GM18870 (cell line): ENCODE measurements around the gene DHCR24.

Experiments used
- ATAC-seq: cut with Tn5 transposase; IDR thresholded peaks from one replicate; pipeline ENCODE4 v1.9.1; 2021; ENCODE audit warnings: moderate library complexity; ENCODE audit not compliant: unreplicated experiment

The DHCR24 gene

DNA sequence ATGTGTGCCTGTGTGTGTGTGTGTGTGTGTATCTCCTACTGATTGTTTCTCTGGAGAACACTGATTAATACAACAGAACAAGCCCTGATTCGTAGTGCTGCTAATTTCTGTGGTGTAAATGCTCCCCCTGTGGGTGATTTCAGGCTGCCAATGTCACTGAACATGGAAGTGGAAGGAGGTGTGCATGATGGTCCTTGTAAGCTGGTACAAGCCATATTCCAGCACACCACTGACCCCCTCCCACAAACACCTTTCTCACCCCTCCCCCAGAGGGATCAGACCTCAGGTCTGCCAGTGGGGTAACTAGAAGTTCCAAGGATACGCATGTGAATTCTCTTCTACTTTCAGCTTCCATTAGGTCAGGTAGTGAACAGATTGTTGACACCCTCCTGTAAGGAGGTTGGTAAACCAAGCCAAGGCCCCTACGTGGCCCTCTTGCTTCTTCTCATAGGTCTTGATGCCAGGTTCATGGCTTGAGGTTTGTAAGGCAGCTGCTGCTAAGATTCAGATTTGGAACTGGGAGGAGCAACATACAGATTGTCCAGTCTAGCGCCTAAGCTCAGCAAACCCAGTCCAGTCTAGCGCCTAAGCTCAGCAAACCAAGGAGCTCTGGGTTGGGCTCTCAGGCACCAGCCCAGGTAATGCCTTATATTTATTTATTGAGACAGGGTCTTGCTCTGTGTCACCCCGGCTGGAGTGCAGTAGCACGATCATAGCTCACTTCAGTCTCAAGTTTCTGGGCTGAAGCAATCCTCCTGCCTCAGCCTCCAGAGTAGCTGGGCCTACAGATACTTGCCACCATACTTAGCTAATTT, 38.7 kb downstream of the DHCR24 start:
- no peak for ATAC-seq

- no peak for ATAC-seq
These were observed 40.2 kb downstream of the DHCR24 start for GRCh38 chr1:54846716-54847284.

DNA sequence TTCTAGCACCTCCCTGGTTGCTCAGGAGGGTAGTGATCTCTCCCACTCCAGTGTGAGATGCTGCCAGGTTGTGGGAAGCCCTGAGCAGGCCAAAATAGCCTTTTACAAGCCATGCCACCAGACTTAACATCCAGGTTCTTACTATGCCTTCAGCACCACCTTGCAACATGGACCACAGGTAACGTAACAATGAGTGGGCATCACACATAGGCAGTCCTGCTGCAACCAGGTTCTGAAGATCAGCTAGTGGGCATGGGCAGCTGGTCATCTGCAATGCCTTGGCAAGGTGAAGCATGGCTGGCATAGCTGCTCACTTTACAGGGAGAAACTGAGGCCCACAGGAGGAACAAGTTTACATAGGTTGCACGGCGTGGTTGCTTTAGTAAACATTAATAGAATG, 40.7 kb downstream of the DHCR24 start:
- no peak for ATAC-seq

- ATAC-seq, result no peak
These were observed 41.2 kb downstream of the DHCR24 start for GRCh38 chr1:54845772-54846171.

DNA sequence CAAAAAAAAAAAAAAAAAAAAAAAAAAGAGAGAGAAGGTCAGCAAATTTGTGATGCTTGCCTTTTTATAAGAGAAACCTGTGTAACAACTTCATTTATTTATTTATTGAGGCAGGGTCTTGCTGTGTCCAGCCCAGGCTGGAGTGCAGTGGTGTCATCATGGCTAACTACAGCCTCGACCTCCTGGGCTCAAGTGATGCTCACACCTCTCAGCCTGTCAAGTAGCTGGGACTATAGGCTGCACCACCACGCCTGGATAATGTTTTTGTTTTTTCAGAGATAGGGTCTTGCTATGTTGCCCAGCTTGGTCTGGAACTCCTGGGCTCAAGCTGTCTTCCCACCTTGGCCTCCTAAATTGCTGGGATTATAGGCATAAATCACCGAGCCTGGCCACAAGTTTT, 42.4 kb downstream of the DHCR24 start:
- ATAC-seq, result no peak

DNA sequence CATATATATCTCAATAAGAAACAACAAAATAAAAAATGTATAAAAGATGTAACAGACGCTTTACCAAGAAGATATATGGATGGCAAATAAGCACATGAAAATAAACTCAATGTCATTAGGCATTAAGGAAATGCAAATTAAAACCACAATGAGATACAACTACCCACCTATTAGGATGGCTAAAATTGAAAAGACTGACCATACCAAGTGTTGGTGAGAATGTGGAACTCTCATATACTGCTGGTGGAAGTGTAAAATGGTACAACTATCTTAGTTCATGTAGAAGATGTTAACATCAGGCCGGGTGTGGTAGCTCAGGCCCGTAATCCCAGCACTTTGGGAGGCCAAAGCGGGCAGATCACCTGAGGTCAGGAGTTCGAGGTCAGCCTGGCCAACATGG, 43.5 kb downstream of the DHCR24 start:
- ATAC-seq, result no peak

DNA sequence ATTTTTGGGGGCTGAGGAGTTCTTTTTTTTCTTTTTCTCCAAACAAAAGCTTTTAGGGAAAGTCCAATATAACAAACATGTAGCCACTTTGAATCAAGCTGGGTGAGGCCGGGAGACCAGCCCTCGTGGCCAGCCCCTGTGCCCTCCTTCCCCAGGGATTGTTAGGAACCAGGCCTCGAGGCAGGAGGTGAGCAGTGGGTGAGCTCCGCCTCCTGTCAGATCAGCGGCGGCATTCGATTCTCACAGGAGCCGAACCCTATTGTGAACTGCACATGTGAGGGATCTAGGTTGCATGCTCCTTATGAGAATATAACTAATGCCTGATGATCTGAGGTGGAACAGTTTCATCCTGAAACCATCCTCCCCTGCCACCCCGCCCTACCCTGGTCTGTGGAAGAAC, 44.0 kb downstream of the DHCR24 start:
- no peak for ATAC-seq

GRCh38 chr1:54842206-54842915, 44.6 kb downstream of the DHCR24 start:
- no peak for ATAC-seq

- ATAC-seq, result no peak
These were observed 47.2 kb downstream of the DHCR24 start for GRCh38 chr1:54839824-54840223.

DNA sequence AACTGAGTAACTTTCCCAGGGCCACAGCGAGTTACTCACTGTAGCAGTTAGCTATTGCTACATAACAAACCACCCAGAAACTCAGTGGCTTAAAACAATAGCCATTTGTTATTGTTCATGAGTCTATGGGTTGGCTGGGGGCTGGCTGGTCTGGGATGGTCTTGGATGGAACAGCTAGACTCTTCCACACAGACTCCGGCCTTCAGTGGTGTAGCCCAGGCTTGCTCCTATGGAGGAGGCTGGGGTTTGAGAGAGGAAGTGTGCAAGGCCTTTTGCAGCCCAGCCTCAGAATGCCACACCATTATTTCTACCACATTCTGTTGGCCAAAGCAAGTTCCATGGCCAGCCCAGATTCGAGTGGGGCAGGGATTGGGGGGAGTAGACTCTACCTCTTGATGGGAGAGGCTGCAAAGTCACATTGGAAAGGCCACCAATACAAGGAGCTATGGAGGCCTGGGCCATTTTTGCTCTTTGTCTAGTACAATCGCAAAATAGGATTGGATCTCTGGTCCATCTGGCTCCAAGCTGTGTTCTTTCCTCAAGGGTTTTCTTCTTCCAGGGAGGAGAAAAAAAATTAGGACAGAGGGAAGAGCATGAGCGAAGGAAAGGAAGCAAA, 48.3 kb downstream of the DHCR24 start:
- ATAC-seq, result no peak

- ATAC-seq, result no peak
These were observed 49.8 kb downstream of the DHCR24 start for GRCh38 chr1:54837002-54837853.

- ATAC-seq, result no peak
These were observed 50.4 kb downstream of the DHCR24 start for GRCh38 chr1:54836594-54836993.

- no peak for ATAC-seq
These were observed 51.0 kb downstream of the DHCR24 start for GRCh38 chr1:54835970-54836369.

DNA sequence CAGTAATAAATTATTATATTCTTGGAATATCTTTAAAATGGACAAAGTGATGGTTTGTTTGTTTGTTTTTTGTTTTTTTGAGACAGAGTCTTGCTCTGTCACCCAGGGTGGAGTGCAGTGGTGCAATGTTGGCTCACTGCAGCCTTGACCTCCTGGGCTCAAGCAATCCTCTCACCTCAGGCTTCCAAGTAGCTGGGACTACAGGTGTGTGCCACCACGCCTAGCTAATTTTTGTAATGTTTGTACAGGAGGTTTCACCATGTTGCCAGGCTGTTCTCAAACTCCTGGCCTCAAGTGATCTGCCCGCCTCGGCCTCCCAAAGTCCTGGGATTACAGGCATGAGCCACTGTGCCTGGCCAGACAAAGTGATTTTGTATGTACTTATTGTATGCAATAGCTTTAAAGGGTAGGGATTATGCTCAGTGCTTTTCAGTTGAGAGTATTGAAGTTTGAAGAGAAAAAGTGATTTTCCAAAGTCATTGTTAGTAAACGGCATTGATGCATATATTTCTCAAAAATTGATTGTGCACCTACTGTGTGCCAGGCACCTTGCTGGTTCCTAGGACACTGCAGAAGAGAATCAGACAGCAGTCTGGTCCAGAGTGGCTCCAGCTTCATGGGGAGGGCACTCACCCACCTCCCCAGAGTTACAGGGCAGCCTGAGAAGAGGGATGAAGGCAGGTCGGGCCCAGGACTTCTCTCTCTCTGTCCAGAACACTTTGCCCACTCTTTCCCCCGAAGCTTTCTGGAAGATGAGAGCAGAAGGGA, 51.7 kb downstream of the DHCR24 start:
- no peak for ATAC-seq

GRCh38 chr1:54834007-54834541, 52.9 kb downstream of the DHCR24 start:
- no peak for ATAC-seq

DNA sequence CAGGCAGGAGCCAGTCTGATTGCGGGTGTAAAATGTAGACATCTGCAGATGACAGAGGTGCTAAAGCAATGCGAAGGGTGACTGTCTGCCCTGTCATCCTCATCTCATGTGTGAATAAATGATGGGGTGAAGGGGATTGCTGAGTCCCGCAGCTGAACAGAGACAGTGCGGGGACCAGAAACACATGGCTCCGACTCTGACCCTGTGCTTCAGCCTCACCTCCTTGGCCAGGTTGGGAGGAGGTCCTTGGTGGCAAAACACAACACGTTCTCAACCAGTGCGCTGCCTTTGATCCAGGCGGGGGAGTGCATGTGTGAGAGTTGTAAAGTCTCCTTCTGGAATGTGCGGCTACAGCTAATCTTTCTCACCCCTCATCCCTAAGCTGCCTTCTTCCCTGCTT, 53.9 kb downstream of the DHCR24 start:
- no peak for ATAC-seq

DNA sequence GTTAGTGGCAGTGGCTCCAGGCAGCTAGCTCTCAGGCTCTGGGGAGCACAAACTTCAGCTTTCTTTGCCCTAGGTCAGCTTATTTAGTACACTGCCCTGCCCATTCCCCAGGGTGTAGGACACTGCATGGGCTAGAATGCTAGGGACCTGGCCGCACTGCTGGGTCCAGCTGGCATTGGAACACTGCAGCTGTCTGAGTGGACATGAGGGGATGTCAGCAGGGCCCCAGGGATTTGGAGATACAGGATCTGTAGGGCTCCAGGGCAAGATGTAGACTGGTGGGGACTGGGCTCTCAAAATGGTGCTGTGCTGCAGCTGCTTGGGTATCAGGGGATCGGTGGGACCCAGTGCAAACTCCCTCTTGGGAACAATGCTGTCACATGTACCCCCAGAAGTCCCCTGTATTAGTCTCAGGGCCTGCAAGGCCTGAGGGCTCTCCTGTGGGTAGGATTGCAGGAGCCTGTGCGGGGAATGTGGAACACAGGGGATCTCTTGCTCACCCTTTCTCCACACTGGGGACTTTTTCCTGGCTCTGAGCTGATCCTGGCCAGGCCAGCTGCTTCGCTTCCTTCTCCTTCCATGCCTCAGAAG, 60.7 kb downstream of the DHCR24 start:
- no peak for ATAC-seq

DNA sequence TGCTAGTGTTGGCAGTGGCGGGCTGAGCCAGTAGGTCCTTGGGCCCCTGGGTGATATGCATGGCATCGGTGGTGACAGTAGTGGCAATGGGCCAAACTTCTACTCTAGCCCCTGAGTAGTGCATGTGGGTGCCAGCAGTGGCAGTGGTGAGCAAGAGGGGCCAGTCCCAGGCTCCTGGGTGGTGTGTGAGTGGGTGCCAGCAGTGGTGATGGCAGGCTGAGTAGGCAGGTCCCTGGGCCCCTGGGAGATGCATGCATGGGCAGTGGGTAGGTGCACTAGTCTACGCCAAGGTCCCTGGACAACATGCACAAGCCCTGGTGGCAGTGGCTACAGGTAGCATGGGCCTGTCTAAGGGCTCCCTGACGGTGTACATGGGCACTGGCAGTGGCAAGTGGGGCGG, 61.3 kb downstream of the DHCR24 start:
- no peak for ATAC-seq

DNA sequence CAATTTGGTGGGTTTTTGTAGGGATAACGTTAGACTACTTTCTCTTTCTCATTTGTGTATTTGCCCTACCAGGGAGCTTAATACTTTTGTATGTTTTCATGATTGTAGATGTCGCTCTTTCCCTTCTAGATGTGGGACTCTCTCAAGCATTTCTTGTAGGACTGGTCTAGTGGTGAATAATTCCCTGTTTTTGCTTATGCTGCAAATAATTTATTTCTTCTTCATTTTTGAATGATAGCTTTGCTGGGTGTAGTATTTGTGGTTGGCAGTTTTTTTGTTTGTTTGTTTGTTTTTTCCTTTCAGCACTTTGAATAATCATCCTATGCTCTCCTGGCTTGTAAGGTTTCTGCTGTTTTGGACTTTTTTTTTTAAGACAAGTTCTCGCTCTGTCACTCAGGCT, 63.3 kb downstream of the DHCR24 start:
- no peak for ATAC-seq
